NCI-H187 (cell line): ENCODE measurements around the gene SEPTIN10.
"Not testable (repeated sequence)": the region's sequence is repeated elsewhere in the genome, so short reads cannot be mapped to it uniquely, and the experiment has no call there.

Source experiments
- DNase-seq, 2 experiments: peaks; one replicate each; lab custom pipeline; 2025; lab: John Stamatoyannopoulos, UW

Gene SEPTIN10

DNA sequence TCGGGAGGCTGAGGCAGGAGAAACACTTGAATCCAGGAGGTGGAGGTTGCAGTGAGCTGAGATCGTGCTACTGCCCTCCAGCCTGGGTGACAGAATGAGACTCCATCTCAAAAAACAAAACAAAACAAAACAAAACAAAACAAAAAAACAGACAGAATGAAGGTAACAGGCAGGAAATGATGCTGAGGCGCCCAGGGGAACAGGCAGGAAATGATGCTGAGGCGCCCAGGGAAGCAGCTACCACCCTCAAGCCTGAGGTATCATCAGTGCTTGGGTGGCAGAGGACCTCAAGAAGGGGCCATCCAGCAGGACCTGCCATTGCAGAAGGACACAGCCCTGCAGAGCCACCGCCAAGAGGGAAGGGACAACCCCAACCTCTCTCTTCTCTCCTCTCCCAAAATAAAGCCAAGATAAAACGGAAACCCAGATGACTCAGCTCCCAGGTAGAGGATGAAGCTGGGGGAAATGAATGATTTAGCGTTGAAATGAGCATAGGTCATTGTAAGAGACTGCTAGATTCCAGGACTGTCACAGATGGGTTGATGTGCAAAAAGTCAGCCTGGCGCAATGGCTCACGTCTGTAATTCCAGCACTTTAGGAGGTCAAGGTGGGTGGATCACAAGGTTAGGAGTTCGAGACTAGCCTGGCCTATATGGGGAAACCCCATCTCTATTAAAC, 19.7 kb upstream of the SEPTIN10 start:
- DNase-seq, result no peak

DNA sequence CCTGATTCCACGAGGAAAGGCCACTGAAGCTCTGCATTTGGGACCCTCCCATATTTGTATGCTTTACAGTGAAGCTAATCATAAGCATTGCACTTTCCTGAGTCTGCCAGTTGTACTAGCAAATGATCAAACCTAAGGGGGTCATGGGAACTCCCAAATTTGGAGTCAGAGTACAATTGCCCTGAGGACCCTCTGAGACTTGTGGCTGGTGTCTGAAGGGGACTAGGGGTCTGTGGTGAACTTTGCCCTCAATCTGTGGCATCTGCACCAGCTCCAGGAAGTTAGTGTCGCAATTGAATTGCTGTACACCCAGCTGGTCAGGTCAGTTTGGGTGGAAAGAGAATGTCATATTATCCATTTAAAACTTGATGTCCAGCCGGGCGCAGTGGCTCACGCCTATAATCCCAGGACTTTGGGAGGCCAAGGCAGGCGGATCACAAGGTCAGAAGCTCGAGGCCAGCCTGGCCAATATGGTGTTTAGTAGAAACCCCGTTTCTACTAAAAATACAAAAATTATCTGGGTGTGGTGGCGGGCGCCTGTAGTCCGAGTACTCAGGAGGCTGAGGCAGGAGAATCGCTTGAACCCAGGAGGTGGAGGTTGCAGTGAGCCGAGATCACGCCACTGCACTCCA, 18.5 kb upstream of the SEPTIN10 start:
- no peak for DNase-seq

DNA sequence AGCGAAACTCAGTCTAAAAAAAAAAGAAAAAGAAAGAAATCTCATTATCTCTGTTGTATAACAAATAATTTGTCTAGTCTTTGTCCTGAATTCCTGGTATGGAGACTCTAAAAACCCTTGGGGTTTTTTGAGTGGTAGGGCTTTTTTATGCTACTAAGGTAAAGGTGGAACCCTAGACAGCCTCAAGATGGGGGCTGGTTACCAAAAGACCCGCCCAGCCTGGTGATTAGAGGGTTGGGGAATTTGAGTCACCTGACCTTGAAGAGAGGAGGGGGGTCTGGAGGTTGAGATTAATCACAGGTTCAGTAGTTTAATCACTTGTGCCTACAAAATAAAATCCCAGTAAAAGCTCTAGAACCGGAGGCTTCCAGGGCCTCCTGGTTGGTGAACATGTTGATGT, 18.0 kb upstream of the SEPTIN10 start:
- DNase-seq, result no peak

DNA sequence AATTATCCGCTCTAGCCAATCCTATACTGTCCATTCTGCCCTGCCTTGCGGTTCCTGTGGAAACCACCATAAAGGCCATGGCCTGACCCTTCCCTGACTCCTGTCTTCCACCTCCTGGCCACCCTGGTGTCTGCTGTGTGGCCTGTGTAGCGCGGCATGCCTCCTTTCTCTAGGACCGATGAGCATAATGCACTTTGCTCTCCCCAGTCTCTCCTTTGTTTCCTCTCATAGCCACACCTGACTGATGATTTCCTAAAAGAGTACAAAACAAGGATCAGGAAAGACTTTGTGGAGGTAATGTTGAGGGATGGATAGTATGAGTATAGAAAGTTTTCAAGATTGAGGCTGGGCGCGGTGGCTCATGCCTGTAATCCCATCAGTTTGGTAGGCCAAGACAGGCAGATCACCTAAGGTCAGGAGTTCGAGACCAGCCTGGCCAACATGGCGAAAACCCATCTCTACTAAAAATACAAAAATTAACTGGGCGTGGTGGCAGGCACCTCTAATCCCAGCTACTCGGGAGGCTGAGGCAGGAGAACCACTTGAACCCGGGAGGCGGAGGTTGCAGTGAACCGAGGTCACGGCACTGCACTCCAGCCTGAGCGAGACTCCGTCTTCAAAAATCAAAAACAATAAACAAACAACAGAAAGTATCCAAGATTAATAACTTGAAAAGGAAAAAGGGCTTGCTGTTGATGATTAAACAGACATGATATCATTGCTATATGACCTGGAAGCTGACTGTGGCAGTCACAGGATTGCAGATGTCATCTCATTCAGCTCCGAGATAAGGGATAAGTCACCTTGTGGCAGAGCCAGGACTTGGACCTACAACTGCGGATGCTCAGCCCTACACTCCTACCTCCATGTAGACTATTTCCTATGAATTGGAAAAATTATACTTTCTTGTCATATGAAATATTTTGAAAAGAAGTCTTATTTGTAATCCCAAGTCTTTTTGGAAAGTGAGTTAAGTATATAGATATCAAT, 17.0 kb upstream of the SEPTIN10 start:
- no peak for DNase-seq

DNA sequence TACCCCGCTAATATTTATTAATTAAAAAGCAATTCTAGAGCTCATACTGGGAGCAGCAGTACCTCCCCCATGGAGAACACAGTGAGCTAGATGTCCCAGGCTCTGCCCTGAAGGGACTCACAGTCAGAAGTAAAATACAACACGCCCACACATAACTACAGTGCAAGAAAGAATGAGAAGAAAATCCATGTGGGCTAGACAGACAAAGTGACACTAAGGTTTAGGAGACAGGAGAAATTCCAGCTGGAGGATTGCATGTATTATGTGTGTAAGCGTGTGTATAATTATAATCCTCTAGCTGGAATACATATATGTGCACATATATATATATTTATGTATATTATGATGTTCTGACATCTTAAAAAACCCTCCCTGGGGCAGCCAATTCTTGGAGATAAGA, 16.1 kb upstream of the SEPTIN10 start:
- DNase-seq, result no peak

DNA sequence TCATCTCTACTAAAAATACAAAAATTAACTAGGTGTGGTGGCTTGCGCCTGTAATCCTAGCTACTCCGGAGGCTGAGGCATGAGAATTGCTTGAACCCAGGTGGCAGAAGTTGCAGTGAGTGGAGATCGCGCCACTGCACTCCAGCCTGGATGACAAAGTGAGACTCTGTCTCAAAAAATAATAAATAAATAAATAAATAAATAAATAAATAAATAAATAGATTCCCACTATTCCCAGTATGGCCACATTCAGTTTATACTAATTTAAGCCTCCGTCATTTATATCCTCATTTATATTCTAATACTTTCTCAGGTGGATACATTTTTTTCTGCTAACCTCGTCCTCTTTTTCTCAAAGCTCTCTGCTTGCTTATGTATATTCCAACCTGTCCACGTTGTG, 14.6 kb upstream of the SEPTIN10 start:
- DNase-seq, result not testable (repeated sequence)

DNA sequence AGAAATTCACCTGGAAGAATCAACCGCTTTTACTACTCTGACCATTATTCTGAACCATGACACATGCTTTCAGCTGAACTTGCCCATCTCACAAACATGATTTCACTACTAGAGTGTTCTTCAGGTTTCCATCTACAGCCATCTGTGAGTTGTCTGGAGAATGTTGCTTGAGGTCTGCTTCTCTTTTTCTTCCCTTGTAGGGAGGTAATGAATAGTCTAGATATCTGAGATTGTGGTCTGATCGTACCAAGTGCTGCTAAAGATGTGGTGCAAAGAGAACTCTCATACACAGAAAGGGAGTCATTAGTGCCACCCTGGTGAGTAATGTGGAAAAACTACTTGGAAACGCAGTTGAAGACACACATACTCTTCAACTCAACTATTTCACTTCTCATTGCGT, 10.6 kb upstream of the SEPTIN10 start:
- DNase-seq, result no peak

DNA sequence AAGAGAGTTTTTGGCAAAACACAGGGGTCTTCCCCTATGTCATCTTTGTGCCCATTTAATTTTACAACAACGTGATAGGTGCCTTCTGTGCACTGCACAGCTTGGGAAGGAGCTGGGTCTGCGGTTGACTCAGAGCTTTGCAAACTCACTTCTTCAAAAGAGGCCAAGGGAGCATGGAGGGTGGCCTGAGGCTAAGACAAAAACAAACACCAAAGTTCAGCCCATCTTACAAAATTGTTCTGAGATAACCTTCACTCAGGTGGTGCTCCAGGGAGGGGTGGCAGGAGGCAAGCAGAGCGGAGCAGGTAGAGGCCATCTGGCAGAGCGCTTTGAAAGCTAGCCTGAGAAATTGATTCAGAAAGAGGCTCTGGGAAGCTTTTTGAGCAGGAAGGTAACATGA, 10.2 kb upstream of the SEPTIN10 start:
- no peak for DNase-seq

DNA sequence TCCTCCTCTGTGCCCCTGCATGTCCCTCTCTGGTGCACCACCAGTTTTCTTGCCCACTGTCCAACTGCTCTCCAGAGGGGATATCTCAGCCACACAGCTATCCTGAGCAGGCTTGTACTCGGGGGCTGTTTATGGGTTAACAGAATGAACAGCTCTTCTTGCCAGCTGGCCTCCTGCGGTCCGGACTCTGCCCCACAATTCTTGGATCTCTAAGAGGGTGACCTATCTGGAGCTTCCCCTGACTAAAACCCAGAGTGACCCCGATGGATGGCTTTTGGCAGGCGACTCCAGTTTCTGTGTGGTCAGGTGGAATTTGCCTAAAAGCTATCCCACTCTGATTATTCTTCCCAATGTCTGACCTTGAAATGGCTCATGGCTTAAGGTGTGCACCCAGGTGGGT, 9.5 kb upstream of the SEPTIN10 start:
- DNase-seq, result no peak

DNA sequence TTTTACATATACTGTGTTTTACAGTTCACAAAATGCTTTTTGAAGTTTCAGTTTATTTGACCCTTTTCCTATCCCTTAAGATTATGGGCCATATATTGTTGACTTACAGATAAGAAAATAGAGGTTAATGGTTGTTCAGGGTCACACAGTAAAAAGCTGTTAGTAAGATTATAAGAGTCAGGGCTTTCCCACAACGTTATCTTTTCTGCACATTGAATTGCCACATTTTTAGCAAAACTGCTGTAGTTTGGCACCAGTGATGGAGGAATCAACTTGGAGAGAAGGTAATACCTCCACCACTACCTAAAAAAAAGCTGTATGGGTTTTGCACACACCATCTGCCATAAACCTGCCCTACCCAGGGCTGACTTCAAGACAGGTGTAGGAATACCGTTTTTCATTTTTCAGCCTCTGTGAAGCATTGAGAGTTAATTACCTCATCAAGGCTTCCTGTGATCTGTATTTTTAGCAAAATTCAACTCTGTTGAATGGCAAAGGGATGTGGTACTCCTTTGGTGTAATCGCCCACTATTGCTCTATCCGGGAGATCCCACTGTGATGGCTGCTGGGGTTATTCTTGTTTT, 5.4 kb upstream of the SEPTIN10 start:
- DNase-seq, result no peak

DNA sequence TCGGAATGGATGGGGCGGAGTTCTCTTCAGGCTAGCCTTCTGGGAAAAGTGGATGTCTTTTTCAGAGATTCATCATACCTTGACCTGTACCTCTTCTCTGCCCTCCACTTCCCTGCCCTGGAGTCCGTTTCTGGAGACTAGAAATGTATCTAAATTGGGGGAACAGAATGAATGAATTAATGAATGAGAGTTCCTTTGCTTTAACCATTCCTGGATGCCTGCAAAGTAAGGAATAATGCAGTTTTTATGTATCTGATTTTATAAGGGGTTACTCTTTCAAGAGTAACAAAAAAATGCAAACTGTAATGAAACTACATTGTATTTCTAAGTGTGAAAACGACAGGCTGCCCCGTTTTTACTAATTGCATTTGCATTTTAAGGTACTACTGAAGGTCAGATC, 2.4 kb upstream of the SEPTIN10 start:
- DNase-seq, result no peak

DNA sequence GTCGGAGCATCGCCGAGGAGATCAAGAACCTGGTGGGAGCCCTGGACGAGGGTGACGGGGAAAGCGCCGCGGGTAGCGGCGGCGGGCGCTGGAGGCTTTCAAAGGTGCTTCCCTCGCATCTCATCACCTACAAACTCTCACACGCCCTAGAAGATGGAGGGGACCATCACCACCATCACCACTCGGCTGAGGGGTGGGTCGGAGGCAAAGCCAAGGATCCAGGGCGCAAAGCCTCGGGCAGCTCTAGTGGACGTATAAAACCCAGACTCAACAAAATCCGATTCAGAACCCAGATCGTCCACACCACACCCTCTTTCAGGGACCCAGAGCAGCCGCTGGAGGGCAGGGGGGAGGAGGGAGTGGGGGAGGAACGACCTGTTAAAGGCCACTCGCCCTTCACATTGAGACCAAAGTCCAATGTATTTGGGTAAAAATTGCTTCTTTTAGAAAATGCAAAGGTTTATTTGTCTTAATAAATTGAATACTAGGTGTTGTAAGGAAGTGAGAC, 1.9 kb upstream of the SEPTIN10 start:
- no peak for DNase-seq

DNA sequence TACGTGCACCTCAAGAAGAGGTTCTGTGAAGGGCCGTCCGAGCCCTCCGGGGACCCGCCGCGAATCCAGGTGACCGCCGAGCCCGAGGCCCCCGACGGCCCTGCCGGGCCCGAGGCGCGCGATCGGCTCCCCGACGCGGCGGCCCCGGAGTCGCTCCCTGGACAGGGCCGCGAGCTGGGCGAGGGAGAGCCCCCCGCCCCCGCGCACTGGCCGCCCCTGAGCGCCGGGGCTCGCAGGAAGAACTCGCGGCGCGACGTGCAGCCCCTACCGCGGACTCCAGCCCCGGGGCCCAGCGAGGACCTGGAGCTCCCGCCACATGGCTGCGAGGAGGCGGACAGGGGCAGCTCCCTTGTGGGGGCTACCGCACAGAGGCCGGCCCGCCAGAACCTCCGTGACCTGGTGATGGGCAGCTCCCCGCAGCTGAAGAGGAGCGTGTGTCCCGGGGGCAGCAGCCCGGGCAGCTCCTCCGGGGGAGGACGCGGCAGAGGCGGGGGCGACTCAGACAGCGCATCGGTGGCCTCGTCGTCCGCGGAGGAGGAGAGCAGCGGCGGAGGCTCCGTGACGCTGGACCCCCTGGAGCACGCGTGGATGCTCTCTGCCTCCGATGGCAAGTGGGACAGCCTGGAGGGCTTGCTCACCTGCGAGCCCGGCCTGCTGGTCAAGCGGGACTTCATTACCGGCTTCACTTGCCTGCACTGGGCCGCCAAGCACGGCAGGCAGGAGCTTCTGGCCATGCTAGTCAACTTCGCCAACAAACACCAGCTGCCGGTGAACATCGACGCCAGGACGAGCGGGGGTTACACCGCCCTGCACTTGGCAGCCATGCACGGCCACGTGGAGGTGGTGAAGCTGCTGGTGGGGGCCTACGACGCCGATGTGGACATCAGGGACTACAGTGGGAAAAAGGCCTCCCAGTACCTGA, 1.2 kb upstream of the SEPTIN10 start:
- DNase-seq, result no peak

DNA sequence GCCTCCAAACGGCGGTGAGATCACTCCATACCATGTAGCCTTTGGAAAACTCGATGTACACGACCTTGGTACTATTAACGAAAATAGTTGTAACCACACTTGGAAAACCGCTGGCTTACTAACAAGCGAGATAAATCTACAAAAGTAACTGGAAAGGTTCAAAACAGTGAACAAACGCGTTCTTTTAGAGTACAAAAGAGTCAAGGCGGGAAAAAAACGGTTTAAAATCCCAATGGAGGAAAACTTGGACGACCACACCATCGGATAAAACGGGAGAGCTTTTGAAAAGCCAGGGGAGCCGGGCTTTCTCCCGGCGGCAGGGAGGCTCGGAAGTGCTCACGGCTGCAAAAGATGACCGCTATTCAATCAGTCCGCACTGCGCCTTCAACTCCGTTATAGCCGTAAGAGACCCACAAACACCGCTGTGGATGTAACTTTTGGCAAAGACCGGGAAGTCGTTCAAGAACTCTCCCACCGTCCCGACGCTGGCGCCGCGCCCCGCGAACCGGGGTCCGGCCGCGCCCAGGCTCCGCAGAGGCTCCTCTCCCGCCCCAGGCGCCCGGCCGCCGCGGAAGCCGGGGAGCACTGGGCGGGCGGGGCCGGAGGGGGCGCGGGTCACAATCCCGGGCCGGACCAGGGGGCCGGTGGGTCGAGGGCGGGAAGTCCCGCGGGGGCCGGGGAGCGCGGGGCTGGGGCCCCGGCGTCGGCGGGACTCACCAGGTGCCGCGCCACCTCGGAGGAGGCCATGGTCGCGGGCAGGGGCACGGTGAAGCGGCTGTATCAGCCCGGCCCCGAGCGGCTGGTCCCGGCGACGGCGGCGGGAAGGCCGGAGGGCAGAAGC, 465 bp downstream of the SEPTIN10 start:
- no peak for DNase-seq

DNA sequence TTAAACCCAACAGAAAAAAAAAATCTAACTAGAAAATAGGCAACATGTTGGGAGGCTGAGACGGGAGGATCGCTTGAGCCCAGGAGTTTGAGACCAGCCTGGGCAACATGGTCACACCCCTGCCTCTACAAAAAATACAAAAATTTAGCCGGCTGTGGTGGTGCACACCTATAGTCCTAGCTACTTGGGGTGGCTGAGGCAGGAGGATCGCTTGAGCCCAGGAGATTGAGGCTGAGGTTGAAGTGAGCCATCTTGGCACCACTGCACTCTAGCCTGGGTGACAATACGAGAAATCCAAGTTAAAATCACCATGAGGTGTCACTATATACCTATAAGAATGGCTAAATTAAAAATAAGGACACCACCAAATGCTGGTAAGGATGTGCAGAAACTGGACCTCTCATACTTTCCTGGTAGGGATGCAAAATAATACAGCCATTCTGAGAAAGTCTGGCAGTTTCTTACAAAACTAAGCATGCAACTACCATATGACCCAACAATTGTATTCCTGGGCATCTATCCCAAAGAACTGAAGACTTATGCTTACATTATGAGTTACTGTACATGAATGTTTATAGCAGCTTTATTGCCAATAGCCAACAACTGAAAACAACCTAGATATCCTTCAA, 2.2 kb downstream of the SEPTIN10 start:
- no peak for DNase-seq

DNA sequence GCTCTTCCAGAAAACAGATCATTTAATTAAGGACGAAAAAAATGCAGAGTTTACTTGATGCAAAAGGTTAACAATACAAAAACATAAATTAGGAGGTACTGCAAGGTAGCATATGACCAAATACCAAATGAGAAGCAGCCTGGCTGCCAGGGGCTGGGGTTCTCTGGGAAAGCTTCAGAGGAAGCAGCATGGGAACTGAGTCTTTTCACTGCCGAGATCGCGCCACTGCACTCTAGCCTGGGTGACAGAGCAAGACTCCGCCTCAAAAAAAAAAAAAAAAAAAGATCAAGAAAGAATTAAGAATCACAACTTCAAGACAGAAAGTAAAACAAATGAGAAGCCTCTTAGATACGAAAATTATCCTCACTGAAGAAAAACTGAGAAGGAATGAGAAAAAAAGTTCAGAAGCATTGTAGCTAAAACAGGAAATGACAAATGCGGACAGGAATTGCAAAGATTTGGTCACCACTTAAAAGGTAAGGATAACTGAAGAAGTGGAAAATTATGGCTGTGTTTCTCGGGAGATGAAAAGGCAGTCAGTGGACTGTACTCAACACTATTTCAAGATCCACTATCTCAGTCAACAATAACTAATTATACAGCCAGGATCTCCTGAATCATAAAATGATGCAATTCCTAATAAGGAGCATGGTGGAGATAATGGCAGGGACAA, 4.3 kb downstream of the SEPTIN10 start:
- DNase-seq, result no peak

DNA sequence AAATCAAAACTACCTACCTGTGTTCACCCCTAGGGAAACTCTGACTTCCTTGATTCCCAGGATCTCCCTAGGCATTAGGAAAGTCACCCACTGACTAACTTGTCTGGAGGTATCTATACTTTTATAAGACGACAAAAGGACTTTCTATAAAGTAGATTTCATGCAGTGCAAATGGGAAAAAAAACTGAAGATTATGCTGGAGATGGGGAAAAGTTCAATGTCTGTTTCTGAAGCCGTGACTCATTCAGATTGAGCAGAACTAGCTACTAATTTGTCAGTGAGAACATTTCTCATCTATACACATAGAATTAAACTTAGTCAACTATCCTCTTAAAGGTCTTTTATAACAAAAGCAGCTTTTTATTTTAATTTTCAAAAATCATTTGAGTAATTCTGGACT, 6.0 kb downstream of the SEPTIN10 start:
- no peak for DNase-seq

DNA sequence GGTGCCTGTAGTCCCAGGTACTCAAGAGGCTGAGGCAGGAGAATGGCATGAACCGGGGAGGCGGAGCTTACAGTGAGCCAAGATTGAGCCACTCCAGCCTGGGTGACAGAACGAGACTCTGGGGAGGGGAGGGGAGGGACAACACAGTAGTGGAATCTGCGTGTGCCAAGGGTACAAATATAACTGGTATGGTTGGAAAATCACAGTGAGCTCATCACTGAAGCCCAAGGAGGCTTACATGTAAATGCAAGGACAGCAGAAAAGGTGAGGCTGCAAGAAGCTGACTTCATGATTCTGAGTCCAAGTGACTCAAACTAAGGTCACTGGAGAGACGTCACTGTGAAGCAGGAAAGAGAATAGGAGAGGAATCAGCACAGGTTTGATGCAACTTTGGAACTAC, 9.2 kb downstream of the SEPTIN10 start:
- DNase-seq, result no peak

DNA sequence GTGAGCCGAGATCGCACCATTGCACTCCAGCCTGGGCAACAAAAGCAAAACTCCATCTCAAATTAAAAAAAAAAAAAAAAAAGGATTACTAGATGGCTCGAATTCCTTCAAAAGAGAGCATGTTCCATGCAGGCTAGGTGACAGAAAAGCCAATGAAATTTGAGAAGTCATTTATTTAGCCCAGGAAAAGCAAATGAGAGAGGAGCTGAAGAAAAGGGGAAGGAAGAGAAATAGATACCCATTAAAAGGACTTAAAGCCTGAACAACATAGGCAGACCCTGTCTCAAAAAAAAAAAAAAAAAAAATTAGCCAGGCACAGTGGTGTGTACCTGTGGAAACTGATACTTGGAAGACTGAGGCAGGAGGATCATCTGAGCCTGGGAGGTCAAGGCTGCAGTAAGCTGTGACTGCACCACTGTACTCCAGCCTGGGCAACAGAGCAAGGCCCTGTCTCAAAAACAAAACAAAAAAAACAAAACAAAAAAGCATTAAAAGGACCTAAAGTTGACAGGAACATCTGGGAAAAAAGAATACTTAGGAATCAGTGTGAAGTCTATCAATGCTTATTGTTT, 11.1 kb downstream of the SEPTIN10 start:
- no peak for DNase-seq
